ENCODE data around the gene KLHL1. TPM values are rescaled to one million over a fixed set of nuclear protein-coding genes. Genes with fewer than 3 reads are reported as not detected.

Gene KLHL1
- total and polyA plus RNA-seq, 9 of the 15 experiments (the other 6 are each of a cell fraction or from before 2014, with no cell fraction given): not detected

- intact Hi-C loops (cut with micrococcal nuclease): no loop called here
- Histone ChIP-seq H3K27me3 (ENCODE audit: control insufficient read depth in 2 of 2, insufficient read depth in 2 of 2, low read length in 2 of 2) (no peaks in the 10 kb centered on the region), H3K9me3 (replicated peaks; ENCODE audit: control insufficient read depth, insufficient read depth, low read depth, low read length) (no peaks in the 10 kb centered on the region), H2AFZ (ENCODE audit: low read depth, low read length) (no peak overlapping the region), H3K4me2 (ENCODE audit: insufficient read depth, low read length) (no peak overlapping the region), H3K9ac (ENCODE audit: insufficient read depth in 1 of 2, low read depth in 2 of 2, low read length in 2 of 2) (no peak overlapping the region), H3K27ac (ENCODE audit: extremely low read depth, low read depth, low read length) (no peak overlapping the region), H3K36me3 (ENCODE audit: control insufficient read depth, insufficient read depth, low read length) (no peaks in the 10 kb centered on the region), H3K79me2 (ENCODE audit: control insufficient read depth, insufficient read depth, low read length) (no peaks in the 10 kb centered on the region), H3K4me3 (no peak overlapping the region), H3K4me1 (replicated peaks in 1 of 2; ENCODE audit: control insufficient read depth in 2 of 2, insufficient read depth in 2 of 2, low read length in 2 of 2) (no peaks in the 10 kb centered on the region), H3K9me1 (ENCODE audit: control insufficient read depth, insufficient read depth, low read length) (no peaks in the 10 kb centered on the region), H4K20me1 (replicated peaks; ENCODE audit: control insufficient read depth, insufficient read depth, low read length) (no peaks in the 10 kb centered on the region)
- ChIA-PET CTCF (ENCODE audit: low intra/inter-chr PET ratio) (no interaction called here), POLR2A (no interaction called here)
- in situ Hi-C loops (cut with MboI): no loop called here
- no TSS peak for BruUV-seq (replicated peaks)
- no peak for DNase-seq (ENCODE audit: extremely low read depth in 1 of 4, low spot score in 3 of 4)
- TF ChIP-seq KLF1 (tag; IDR thresholded peaks at IDR 0.05) (no peak), ZNF699 (CRISPR knock-in tag; IDR thresholded peaks at IDR 0.05; ENCODE audit: insufficient replicate concordance) (no peak), ARID1B (IDR thresholded peaks at IDR 0.05) (no peak), CHCHD3 (CRISPR knock-in tag; IDR thresholded peaks at IDR 0.05) (no peak), CBFA2T2 (conservative IDR thresholded peaks at IDR 0.05) (no peak), CHD1 (IDR thresholded peaks at IDR 0.05; ENCODE audit: low read length) (no peak), ZFP30 (CRISPR knock-in tag; IDR thresholded peaks at IDR 0.05; ENCODE audit: borderline replicate concordance) (no peak)
- ATAC-seq: no peak
- WGBS (ENCODE audit: insufficient coverage, low coverage, missing lambda C conversion rate): 6% methylated on average over 5 of the region's 5 CpGs
- no peak for FAIRE-seq
These were observed 151.4 kb downstream of the KLHL1 start for GRCh38 chr13:69956839-69957238.

GRCh38 chr13:69956349-69956748 lies 151.9 kb downstream of the KLHL1 start:
- Histone ChIP-seq H3K9me3 (replicated peaks; ENCODE audit: control insufficient read depth, insufficient read depth, low read depth, low read length) (no peaks in the 10 kb centered on the region), H3K4me1 (replicated peaks in 1 of 2; ENCODE audit: control insufficient read depth in 2 of 2, insufficient read depth in 2 of 2, low read length in 2 of 2) (no peaks in the 10 kb centered on the region), H2AFZ (ENCODE audit: low read depth, low read length) (no peak overlapping the region), H3K79me2 (ENCODE audit: control insufficient read depth, insufficient read depth, low read length) (no peaks in the 10 kb centered on the region), H3K4me3 (no peak overlapping the region), H3K36me3 (ENCODE audit: control insufficient read depth, insufficient read depth, low read length) (no peaks in the 10 kb centered on the region), H3K4me2 (ENCODE audit: insufficient read depth, low read length) (no peak overlapping the region), H3K27ac (ENCODE audit: extremely low read depth, low read depth, low read length) (no peak overlapping the region), H3K9me1 (ENCODE audit: control insufficient read depth, insufficient read depth, low read length) (no peaks in the 10 kb centered on the region), H3K27me3 (ENCODE audit: control insufficient read depth in 2 of 2, insufficient read depth in 2 of 2, low read length in 2 of 2) (no peaks in the 10 kb centered on the region), H3K9ac (ENCODE audit: insufficient read depth in 1 of 2, low read depth in 2 of 2, low read length in 2 of 2) (no peak overlapping the region), H4K20me1 (replicated peaks; ENCODE audit: control insufficient read depth, insufficient read depth, low read length) (no peaks in the 10 kb centered on the region)
- no peak for ATAC-seq
- BruUV-seq (replicated peaks): no TSS peak
- ChIA-PET POLR2A (no interaction called here), CTCF (ENCODE audit: low intra/inter-chr PET ratio) (no interaction called here)
- 0% methylated on average over 2 of the region's 2 CpGs for WGBS (ENCODE audit: insufficient coverage, low coverage, missing lambda C conversion rate)
- FAIRE-seq: no peak
- DNase-seq (ENCODE audit: extremely low read depth in 1 of 4, low spot score in 3 of 4): no peak
- in situ Hi-C loops (cut with MboI): no loop called here
- intact Hi-C loops (cut with micrococcal nuclease): no loop called here
- TF ChIP-seq HDAC1 (IDR thresholded peaks at IDR 0.05) (no peak), FOXJ2 (tag; IDR thresholded peaks at IDR 0.05) (no peak), RFX7 (CRISPR knock-in tag; IDR thresholded peaks at IDR 0.05) (no peak), ZNF133 (CRISPR knock-in tag; IDR thresholded peaks at IDR 0.05) (no peak), NCOA6 (IDR thresholded peaks at IDR 0.05) (no peak), FIP1L1 (IDR thresholded peaks at IDR 0.05; ENCODE audit: low read depth, low read length, poor library complexity, severe bottlenecking) (no peak), CBX1 (IDR thresholded peaks at IDR 0.05; ENCODE audit: low read depth) (no peak), TSHZ1 (CRISPR knock-in tag; IDR thresholded peaks at IDR 0.05) (no peak)
